Ramos (cell line): ENCODE measurements around the gene KCNJ18.

ENCODE experiments used
- in situ Hi-C: fragments of 300-500 bp; cut with MboI; formaldehyde crosslinking; loops from one replicate; pipeline ENCODE4 v1.14.3; 2022; ENCODE audit warnings: low sequenced_read_pairs; ENCODE audit not compliant: unreplicated experiment

The KCNJ18 gene

GRCh38 chr17:21702029-21702428 lies 9.7 kb downstream of the KCNJ18 start:
- in situ Hi-C loops = loop anchor here (25.0 kb wide), 1 partner anchor 90 kb away; no protein-coding TSS in a partner anchor

- in situ Hi-C loops = loop anchor here (25.0 kb wide), 1 partner anchor 90 kb away; no protein-coding TSS in a partner anchor
Observed at GRCh38 chr17:21702521-21702920, 10.2 kb downstream of the KCNJ18 start.

- in situ Hi-C loops = loop anchor here (25.0 kb wide), 1 partner anchor 91 kb away; no protein-coding TSS in a partner anchor
Observed at GRCh38 chr17:21702940-21703640, 10.8 kb downstream of the KCNJ18 start.

GRCh38 chr17:21703891-21704872 lies 11.9 kb downstream of the KCNJ18 start:
- in situ Hi-C loops = loop anchor here (25.0 kb wide), 1 partner anchor 92 kb away; no protein-coding TSS in a partner anchor

- in situ Hi-C loops = loop anchor here (5.0 to 25.0 kb wide), 2 partner anchors 93 to 283 kb away; no protein-coding TSS in a partner anchor
Observed at GRCh38 chr17:21705021-21705601, 12.8 kb downstream of the KCNJ18 start.

GRCh38 chr17:21705746-21706145 lies 13.4 kb downstream of the KCNJ18 start:
- in situ Hi-C loops = loop anchor here (5.0 to 25.0 kb wide), 2 partner anchors 93 to 283 kb away; no protein-coding TSS in a partner anchor

GRCh38 chr17:21706546-21706945 lies 14.2 kb downstream of the KCNJ18 start:
- in situ Hi-C loops = loop anchor here (5.0 to 25.0 kb wide), 2 partner anchors 94 to 284 kb away; no protein-coding TSS in a partner anchor

- in situ Hi-C loops = loop anchor here (5.0 to 25.0 kb wide), 2 partner anchors 95 to 285 kb away; no protein-coding TSS in a partner anchor
Observed at GRCh38 chr17:21707131-21707530, 14.8 kb downstream of the KCNJ18 start.

GRCh38 chr17:21707711-21708611 lies 15.6 kb downstream of the KCNJ18 start:
- in situ Hi-C loops = loop anchor here (5.0 to 25.0 kb wide), 2 partner anchors 96 to 286 kb away; no protein-coding TSS in a partner anchor

GRCh38 chr17:21708612-21709535 lies 16.6 kb downstream of the KCNJ18 start:
- in situ Hi-C loops = loop anchor here (5.0 to 25.0 kb wide), 2 partner anchors 97 to 287 kb away; no protein-coding TSS in a partner anchor

- in situ Hi-C loops = loop anchor here (5.0 to 25.0 kb wide), 2 partner anchors 98 to 288 kb away; no protein-coding TSS in a partner anchor
Observed at GRCh38 chr17:21709994-21710393, 17.7 kb downstream of the KCNJ18 start.

GRCh38 chr17:21710486-21710885 lies 18.2 kb downstream of the KCNJ18 start:
- in situ Hi-C loops = loop anchor here (25.0 kb wide), 1 partner anchor 98 kb away; no protein-coding TSS in a partner anchor

GRCh38 chr17:21711182-21711581 lies 18.9 kb downstream of the KCNJ18 start:
- in situ Hi-C loops = loop anchor here (25.0 kb wide), 1 partner anchor 99 kb away; no protein-coding TSS in a partner anchor

- in situ Hi-C loops = loop anchor here (25.0 kb wide), 1 partner anchor 101 kb away; no protein-coding TSS in a partner anchor
Observed at GRCh38 chr17:21713020-21713419, 20.7 kb downstream of the KCNJ18 start.

GRCh38 chr17:21713631-21714030 lies 21.3 kb downstream of the KCNJ18 start:
- in situ Hi-C loops = loop anchor here (25.0 kb wide), 1 partner anchor 101 kb away; no protein-coding TSS in a partner anchor

- in situ Hi-C loops = loop anchor here (25.0 kb wide), 1 partner anchor 102 kb away; no protein-coding TSS in a partner anchor
Observed at GRCh38 chr17:21714676-21715075, 22.4 kb downstream of the KCNJ18 start.

- in situ Hi-C loops = loop anchor here (25.0 kb wide), 1 partner anchor 104 kb away; no protein-coding TSS in a partner anchor
Observed at GRCh38 chr17:21715877-21716276, 23.6 kb downstream of the KCNJ18 start.
